NCI-H446 treated with DMSO at 0.1 percent for 48 hours (cell line): ENCODE results near the gene PPP1R12A.

ENCODE experiments used
- DNase-seq: peaks from one replicate; lab custom pipeline; 2025; lab: John Stamatoyannopoulos, UW

The PPP1R12A gene

DNA sequence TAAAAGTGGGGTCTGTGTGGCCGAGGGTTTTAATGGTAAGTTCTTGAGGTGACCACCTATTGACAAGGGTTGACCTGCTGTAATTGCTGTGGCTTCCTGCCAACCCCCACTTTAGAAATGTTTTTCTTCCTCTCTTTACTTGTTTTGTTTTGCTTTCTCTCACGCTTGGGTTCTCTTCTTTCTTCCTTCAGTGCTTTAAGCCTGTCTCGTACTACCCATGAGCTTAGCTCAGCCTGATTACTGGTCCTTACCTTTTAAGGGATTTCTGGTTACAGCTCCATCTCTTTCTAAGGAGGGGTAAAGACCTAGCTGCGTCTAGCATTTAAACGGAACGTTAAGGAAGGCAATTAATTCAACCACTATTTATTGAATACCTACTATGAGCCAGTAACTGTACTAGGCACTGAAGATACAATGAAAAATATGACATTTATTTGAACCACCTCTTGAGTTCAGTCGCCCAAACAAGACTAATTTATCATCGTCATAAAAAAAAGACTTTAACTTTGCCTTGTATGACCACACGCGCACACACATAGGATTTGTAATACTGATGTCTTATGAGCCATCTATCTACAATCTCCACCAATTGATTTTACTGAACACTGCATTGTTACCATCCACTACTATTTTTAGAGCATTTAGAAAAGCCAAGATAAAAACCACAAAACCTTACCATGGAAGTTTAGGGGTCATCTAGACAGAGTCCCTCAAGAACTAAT lies 888 bp upstream of the PPP1R12A start:
- no peak for DNase-seq

GRCh38 chr12:79934281-79935020 lies 446 bp downstream of the PPP1R12A start:
- DNase-seq: no peak

GRCh38 chr12:79933532-79934264 lies 1.2 kb downstream of the PPP1R12A start:
- DNase-seq: no peak

- no peak for DNase-seq
Observed at GRCh38 chr12:79933043-79933442, 1.9 kb downstream of the PPP1R12A start.

- no peak for DNase-seq
Observed at GRCh38 chr12:79932357-79932756, 2.5 kb downstream of the PPP1R12A start.

- no peak for DNase-seq
Observed at GRCh38 chr12:79929065-79929464, 5.8 kb downstream of the PPP1R12A start.

- no peak for DNase-seq
Observed at GRCh38 chr12:79927772-79928474, 7.0 kb downstream of the PPP1R12A start.

GRCh38 chr12:79926951-79927350 lies 7.9 kb downstream of the PPP1R12A start:
- no peak for DNase-seq

DNA sequence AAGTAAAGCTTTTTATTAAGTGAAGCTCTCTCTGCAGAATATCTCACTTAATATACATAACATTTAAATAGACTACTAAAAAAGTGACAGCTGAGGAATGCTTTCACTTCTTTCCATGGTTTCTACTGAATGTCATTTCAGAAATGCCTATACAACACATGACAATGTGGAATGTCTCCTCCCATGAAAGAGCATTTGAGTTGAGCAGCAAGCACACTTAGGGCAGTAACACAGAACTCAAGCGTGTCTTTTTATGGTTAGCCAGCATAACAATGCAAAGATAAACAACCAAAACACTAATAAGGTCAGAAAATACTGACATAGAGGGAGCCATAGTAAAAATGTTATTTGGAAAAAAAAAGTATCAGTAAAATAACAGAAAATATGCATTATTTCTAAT lies 9.4 kb downstream of the PPP1R12A start:
- no peak for DNase-seq

DNA sequence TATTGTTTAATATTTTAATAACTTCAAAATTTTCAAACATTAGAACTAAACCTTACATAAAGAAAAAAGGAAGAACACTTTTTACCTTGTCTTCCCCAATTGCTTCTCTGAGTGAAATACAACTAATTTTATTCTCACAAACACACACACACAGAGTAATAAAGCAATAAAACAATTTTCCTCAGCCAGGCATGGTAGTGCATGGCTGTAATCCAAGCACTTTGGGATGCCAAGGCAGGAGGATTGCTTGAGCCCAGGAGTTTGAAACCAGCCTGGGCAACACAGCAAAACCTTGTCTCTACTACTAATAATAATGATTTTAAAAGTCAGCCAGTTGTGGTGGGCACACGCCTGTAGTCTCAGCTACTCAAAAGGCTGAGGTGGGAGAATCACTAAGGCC lies 13.1 kb downstream of the PPP1R12A start:
- no peak for DNase-seq

DNA sequence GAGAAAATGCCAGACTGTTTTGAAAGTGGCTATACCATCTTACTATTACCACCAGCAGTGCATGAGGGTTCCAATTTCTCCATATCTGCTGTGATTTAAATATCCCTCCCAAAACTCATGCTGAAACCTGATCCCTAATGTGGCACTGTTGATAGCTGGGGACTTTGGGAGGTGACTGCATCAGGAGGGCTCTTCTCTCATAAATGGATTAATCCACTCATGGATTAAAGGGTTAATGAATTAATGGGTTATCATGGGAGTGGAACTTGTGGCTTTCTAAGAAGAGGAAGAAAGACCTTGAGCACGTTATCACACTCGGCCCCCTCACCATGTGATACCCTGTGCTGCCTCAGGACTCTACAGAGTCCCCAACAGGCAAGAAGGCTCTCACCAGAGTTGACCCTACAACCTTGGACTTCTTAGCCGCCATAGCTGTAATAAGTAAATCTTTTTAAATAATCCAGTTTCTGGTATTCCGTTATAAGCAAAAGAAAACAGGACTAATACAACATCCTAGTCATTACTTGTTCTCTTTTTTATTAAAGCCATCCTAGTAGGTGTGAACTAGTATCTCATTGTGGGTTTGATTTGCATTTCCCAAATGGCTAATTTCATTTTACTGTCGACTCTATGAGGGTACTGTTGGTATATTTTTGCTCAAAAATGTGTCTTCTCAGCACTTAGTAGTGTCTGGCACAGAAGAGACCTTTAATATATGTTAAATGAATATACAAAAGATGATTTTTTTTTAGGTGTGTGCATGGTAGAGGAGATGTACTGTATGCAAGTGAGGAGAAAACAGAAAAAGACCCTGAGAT lies 14.3 kb downstream of the PPP1R12A start:
- no peak for DNase-seq

- no peak for DNase-seq
Observed at GRCh38 chr12:79919762-79920161, 15.1 kb downstream of the PPP1R12A start.

DNA sequence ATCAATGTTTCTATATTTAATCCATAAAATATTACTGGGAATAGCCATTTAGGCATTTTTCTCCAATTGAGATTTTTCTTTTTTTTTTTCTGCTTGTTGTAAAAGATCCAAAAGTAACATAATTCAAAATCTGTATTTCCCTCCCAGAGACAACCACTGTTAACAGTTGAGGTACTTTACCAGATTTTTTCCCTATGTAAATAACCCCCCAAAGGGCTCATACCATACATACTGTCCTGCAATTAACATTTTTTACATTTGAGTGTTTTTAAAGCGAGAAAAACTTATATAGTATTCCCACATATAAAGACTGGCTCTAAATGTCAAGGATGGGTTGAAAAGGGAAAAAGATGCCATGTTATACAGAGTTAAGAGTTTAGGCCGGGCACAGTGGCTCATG lies 18.1 kb downstream of the PPP1R12A start:
- DNase-seq: no peak

- no peak for DNase-seq
Observed at GRCh38 chr12:79911889-79912656, 22.8 kb downstream of the PPP1R12A start.

DNA sequence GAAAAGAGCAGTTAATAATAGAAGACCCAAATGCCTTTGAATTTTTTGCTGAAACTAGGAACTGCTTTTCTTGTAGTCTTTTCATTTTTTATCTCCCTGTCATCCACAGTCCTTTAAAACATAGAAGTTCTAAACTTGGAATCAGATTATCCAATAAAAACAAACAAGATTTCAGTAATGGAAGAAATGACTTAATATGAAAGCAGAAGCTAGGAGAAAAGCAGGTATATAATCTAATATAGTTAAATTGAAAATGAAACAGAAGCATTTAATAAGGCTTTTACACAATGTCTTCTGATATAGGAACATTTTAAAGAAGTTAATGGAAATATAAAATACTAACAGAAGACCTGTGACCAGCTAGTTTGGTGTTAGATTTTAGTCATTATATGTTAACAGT lies 26.5 kb downstream of the PPP1R12A start:
- DNase-seq: no peak

DNA sequence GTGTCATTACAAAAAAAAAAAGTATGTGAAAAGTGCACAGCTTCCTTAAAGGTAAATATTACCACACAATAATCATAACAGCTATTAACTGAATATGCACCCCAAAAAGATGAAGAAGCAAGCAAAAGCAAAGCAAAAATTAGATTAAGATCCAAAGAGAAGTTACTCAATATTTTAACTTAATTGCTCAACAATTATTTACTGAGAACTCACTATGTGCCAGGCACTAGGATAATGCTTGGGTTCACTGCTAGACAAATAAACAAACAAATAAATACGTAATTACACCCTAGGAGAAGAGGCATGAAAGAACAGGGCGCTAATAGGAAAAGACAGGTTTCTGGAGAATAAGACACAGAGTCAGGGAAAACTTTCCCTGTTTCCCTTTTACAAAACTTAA lies 33.4 kb downstream of the PPP1R12A start:
- DNase-seq: no peak

GRCh38 chr12:79900951-79901350 lies 33.9 kb downstream of the PPP1R12A start:
- no peak for DNase-seq

- no peak for DNase-seq
Observed at GRCh38 chr12:79900199-79900598, 34.7 kb downstream of the PPP1R12A start.

GRCh38 chr12:79897617-79898016 lies 37.3 kb downstream of the PPP1R12A start:
- DNase-seq: no peak

GRCh38 chr12:79895804-79896203 lies 39.1 kb downstream of the PPP1R12A start:
- no peak for DNase-seq

- no peak for DNase-seq
Observed at GRCh38 chr12:79895071-79895470, 39.8 kb downstream of the PPP1R12A start.
